Endometrial microvascular endothelial cells (primary cell): Measurements from ENCODE around the gene P3R3URF. TPM values are rescaled to one million over a fixed set of nuclear protein-coding genes. Genes with fewer than 3 reads are reported as not detected.

Source experiments
- in situ Hi-C: cut with HindIII; loops from 2 replicates; pipeline ENCODE4 v1.10.0; 2017; ENCODE audit warnings: low sequenced_read_pairs, low pct_unique_long_range_greater_than_20kb; ENCODE audit errors: inconsistent ontology term
- total RNA-seq: library from RNA; depleted of rRNA; stranded (reverse); fragments of >200 nt; gene quantifications from one replicate; pipeline ENCODE4 v1.2.3, GENCODE V29; 2015; ENCODE audit errors: inconsistent ontology term

Gene P3R3URF
- total RNA-seq, 1 donor from 2014 or later: not detected

DNA sequence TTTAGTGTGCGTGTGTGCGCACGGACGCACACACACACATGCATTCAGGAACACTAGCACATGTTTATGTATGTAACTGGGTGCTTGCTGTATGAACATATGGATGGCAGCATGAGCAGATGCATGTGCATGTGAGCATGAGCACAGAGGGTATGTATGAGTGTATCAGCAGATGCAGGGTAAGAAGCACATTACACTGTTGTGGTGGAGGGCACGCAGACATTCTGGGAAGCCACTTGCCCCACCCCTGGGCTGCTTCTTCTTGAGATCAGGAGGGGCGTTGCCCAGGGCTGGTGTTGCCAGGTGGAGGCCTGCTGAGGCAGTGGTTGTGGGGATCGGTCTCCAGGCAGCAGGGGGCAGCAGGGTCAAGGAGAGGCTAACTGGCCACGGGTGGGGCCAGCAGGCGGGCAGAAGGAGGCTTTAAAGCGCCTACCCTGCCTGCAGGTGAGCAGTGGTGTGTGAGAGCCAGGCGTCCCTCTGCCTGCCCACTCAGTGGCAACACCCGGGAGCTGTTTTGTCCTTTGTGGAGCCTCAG lies 3.9 kb upstream of the P3R3URF start:
- in situ Hi-C loops: loop anchor here (25.0 kb wide), 1 partner anchor 143 kb away; no protein-coding TSS in a partner anchor

DNA sequence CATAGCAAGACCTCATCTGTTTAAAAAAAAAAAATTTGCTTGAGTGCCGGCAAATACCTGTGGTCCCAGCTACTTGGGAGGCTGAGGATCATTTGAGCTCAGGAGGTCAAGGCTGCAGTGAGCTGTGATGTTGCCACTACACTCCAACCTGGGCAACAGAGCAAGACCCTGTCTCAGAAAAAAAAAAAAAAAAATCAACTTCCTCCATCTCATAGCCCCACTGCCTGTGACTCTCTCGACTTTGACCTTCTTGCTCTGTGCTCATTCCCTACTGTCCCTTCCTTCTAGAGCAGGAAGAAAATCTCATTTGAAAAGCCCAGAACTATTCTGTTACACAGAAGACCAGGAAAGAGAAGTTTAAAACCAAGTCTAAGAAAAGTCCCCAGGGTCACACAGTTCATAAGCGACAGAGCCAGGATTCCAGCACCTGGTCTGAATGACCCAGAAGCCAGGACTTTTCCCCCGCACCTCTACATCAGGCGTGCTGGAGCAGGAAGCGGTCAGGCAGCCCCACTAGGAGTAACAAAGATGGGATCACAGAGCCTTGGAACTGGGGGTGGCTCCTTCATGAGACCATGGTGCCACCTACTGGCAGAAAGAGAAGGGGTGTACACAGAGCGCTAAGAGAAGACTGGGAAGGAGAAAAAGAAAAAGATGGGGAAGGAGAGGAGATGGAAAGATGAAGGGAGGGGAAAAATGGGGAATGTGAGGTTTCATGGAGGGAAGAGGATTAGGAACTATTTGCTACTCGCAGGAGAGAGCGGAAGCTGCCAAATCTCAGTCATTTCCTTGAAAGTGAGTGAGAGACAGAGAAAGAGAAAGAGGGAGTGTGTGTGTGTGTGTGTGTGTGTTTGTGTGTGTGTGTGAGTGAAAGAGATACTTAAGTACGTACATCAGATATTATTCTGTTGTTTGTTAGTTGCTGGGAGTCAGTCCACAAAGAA lies 3.1 kb upstream of the P3R3URF start:
- in situ Hi-C loops: loop anchor here (25.0 kb wide), 1 partner anchor 142 kb away; no protein-coding TSS in a partner anchor

DNA sequence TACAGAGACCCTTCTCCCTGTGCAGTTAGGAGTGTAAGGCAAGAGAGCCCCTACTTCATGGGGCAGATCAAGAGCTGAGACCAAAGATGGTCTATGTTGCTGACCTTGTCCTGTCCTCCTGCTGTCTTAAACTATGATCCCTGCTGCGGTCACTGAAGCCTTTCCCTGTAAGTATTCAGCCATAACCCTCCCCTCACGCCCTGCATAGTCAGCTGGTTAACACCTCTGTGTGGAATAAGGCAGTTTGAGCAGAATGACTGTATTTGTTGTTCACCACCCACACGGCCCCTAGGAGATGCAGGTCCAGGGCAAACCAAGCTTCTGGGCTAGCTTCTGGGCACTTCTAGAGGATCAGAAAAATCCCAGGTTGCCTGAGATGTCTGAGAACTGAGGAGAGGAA lies 1.0 kb downstream of the P3R3URF start:
- in situ Hi-C loops: loop anchor here (25.0 kb wide), 1 partner anchor 138 kb away; no protein-coding TSS in a partner anchor

DNA sequence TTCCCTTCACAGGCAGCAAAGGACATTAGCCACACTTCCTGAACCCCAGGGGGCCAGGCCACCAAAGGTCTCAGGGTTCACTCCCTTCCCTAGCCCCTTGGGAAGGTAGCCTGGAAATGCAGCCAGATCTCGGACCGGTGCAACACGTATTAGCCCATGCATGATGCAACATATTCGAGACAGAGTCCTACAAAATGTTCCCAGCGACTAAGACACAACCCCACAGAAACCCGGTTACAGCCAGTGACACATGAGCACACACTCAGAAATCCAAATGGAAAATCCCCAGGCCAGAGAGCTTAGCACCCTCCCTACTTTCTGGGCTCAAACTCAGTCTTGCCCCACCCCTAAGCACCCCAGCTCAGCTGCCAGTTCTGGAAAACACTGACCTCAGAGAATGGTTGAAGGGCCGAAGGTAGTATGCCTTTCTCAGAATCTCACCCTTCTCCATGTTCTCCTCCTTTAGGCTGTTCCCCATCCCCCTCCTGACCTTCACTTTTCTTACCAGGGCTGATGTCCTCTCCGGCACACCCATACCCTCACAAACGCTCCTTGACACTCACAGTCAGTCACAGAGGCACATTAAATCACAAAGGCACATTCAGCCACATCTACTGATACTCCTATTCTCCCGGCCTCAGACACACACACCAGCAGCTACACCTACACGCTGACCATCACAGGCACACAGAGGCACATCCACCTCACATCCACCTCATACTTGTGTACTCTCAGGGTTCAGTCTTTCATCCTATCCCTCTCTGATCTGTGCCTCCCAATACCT lies 1.6 kb downstream of the P3R3URF start, which contains the start of gene TSPAN1:
Gene TSPAN1, plus strand, starts transcription at position 640 of the 784 bp plus-strand sequence. CDS start 6,021 bp downstream, outside the sequence.
- in situ Hi-C loops: loop anchor here (25.0 kb wide), 1 partner anchor 137 kb away; no protein-coding TSS in a partner anchor

DNA sequence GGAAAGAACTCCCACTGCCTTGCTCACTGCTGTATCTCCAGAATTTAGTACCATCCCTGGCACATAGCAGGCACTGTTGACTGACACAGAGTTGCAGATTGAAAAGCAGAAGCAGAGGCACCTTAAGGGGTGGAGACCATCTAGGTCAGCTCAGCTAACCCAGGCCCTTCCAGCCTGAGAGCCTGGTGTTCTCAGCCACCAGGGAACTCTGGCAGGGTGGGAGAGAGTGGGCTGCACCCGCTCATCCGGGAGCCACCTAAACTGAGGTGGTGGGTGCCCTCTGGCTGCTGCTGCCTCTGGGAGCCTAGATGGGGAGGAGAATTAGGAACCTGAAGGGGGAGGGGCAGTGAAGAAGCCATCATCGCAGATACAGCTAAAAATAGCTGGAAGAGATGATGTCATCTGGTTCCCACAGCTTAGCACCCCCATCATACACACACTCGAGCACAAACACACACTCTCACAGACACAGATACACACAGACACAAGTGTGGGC lies 2.9 kb downstream of the P3R3URF start:
- in situ Hi-C loops: no loop called here

DNA sequence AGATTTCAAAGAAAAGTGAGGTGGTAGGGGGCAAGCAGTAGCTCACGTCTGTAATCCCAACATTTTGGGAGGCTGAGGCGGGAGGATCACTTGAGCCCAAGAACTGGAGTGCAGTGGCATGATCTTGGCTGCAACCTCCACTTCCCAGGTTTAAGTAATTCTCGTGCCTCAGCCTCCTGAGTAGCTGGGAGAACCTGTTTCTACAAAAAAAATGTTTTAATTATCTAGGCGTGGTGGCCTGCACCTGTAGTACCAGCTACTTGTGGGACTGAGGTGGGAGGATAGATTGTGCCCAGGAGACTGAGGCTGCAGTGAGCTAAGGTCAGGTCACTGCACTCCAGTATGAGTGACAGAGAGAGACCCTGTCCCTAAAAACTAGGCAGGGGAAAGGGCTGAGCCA lies 4.0 kb downstream of the P3R3URF start:
- in situ Hi-C loops: no loop called here

DNA sequence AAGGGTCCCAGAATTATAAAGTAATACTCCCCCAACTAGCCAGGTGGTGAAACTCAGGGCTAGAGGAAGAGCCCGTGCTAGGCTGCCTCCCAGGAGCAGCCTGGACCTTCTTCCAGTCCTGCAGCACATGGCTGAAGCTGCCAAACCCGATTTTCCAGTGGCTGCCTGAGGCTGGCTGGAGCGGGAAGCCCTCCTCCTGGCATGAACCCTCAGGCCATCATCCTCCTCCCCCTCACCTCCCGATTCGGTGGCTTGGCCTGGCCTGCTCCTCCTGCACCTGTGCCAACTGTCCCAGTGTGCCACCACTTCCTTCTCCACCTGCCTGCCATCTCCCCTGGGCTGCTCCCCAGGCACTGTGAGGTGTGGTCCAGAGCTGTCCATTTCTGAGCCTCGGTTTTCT lies 4.4 kb downstream of the P3R3URF start:
- in situ Hi-C loops: no loop called here

DNA sequence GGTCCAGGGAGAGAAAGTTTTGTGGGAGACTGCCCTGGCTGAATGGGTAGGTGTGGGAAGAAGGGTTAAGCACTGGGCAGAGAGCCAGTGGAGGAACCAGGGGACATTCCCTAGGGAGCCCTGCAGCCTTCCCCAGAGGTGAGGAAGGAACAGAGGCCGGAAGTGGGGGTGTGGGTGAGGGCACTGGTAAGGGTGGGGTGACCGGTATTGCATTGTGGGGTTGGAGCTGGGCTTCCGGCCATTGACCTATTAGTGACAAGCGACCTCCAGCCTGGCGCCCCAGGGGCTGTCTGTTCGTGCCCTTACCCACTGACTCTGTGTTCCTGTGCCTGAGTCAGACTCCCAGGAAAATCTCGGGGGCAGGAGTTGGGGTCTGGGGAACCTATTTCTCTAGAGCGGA lies 4.9 kb downstream of the P3R3URF start:
- in situ Hi-C loops: no loop called here

DNA sequence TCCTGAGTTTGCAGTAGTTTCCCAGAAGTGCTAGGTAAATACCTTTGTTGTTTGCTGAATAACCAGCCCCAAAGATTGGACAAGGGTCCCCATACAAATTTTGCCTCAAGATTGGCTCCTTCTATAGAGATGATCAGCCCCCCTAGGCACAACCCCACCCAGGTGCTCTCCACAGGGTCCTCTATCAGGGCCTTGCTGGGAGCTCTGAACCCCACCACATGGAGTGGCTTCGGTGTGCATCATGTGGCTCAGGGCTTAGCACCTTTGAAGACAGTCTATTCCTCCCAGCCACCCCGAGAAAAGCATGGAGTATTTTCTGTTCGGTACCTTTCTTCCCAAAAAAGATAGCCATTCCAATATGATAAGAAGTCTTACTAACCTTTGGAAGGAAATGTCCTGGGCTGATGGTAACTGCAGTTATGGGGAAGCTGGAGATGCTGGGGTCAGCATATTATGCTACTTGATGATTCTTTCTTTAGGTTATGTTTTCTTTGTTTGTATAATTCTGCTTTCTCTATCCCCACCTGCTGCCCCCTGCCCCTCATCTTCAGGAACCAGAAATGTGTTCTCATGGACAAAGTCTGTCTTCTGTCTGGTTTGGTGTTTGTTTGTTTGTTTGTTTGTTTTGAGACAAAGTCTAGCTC lies 6.4 kb downstream of the P3R3URF start:
- in situ Hi-C loops: no loop called here

DNA sequence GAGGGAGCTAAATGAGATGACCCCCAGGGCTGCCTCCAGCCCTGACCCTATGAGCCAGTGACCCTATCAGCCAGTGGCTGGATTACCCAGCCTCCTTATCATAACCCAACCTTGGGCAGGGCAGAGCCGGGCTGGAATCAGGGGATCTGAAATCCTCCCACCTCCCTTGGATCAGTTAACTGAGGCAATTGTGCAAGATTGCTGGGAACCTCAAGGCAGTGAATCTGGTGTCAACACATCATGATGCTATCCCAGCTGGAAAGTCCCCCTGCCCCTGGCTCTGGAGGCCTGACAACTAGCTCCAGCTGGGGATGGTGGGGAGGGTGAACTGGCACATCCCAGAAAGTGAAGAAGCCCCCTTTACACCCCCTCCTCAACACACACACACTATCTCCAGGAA lies 7.8 kb downstream of the P3R3URF start:
- in situ Hi-C loops: no loop called here

DNA sequence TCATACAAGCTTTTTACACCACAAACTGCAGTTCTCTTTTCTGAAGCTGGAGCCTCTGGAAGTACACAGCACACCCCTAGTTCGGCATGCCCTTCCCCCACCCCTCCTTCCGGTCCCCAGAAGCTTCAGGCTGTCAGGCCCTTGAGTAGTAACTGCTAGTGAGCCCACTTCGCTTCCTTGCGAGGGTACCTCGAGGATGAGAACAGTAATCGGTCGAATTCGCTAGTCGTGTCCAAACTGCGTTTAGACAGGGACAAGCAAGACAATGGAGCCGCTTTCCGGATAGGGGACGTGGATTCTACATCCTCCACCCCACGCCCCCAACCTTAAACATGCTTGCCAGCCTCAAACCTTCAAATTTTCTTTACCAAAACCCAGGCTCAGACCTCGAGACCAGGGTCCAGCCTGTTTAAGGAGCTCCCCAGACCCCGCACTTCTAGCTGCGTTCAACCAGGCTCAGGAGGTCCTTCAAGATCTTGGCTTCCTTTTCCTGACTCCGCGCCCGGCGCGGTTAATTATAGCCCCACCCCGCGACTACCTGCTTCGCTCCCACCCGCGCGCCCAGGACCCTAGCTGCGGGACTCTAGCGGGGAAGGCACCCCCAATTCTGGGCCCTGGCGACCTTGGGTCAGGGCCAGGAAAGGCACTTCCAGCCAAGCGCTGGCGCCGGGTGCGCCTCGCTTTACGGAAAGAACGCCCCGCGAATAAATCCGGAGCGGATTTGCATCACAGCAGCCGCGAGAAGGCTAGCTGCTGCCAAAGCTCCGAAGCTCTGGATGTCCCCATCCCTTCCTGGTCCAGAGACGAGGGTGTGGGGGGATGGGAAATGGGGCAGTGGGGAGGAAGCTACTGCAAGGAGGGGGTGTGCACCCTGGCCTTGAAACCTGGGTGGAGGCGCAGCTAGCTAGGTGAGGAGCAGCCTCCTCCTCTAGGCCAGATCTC lies 9.5 kb downstream of the P3R3URF start:
- in situ Hi-C loops: no loop called here

DNA sequence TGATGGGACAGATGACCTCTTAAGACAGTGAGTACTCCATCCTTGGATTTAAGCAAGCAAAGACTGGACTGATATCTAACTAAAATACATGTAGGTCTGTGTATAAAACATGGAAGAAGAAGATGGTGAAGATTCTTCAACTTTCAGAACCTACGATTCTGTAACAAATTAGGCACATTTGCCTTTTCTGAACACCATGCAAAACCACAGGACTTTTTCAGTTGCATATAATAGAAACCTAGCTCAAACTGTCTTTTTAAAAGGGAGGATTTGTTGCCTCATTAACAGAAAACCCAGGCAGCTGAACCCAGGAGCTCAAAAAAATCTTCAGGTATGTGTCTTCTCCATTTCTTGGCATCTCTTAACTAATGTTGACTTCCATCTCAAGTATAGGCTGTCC lies 16.1 kb downstream of the P3R3URF start:
- in situ Hi-C loops: no loop called here

DNA sequence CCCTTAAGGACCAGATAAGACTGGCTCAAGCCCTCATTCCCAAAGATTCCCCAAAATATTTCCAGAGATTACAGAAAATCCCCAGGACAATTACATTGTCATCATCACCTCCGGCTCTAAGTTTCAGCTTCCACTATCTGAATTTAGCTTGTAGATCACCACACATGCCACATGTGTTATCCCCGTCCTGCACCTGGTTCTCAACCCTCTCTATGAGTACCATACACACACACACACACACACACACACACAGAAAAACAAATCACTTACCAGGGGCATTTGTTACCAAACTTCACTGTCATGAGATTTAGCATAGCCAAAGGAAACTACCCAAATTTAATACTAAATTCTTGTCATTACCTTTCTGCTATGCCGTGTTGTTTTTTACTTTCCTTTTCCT lies 16.8 kb downstream of the P3R3URF start:
- in situ Hi-C loops: no loop called here

DNA sequence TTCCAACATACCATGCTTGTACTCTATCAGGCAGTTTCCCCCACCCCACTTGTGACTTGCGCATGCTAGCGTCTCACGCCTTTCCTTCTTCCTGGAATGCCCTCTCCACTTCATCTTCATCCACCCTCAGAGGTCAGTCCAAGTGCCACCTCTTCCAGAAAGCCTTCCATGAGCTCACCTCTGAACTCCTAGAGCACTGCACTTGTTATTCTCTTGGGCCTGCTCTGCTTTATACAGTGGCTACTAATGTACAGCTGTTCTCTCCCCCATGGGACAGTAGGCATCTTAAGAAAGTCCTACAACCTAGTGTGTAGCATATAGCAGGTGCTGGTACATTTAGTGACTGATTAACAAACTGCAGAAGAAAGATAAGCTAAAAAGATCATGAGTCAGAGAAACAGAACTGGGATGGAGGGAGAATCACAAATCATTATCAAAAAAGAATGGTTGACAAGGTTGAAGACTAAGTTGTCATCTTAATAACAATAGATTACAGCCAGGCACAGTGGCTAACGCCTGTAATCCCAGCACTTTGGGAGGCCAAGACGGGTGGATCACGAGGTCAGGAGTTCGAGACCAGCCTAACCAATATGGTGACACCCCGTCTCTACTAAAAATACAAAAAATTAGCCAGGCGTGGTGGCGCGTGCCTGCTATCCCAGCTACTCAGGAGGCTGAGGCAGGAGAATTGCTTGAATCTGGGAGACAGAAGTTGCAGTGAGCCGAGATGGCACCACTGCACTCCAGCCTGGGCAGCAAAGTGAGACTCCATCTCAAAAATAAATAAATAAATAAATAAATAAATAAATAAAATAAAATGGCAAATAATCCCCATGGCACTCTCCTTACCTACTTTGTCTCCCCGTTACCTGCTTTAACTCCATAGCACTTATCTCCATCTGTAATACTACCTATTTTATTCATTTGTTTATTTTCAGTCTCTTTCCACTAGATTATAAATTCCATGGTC lies 17.7 kb downstream of the P3R3URF start:
- in situ Hi-C loops: no loop called here

DNA sequence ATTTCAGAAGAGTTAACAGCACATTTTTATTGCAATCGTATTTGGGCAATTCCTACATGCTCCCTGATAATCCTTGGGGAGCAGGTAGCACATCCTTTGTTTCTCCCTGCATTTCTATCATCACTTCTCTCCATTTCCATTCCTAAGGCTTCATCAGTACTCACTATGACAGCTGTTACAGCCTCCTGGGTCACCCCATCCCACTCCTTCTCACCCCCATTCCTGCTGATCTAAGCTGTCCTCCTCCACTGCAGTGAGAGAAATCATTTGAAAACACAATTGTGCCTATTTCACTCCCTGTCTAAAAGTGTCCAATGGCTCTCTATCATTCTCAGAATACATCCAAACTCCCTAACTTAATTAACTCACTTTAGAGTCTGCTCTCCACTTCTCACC lies 18.4 kb downstream of the P3R3URF start:
- in situ Hi-C loops: no loop called here

DNA sequence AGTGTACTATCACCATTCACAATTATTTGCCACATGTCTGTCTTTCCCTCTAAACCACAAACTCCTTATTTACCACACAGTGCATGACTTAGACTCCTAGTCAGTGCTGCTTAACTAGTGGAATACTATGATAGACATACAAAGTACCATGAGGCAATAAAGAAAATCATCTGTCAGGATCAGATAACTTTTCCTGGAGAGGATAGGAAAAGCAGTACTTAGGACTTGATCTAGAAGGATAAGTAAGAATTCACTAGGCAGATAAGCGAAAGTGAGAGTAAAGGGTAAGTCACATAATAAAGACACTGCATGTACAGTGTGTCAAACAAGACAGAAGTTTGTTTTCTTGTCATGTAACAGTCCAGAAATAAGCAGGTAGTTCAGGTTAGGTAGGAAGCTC lies 22.6 kb downstream of the P3R3URF start:
- in situ Hi-C loops: no loop called here

DNA sequence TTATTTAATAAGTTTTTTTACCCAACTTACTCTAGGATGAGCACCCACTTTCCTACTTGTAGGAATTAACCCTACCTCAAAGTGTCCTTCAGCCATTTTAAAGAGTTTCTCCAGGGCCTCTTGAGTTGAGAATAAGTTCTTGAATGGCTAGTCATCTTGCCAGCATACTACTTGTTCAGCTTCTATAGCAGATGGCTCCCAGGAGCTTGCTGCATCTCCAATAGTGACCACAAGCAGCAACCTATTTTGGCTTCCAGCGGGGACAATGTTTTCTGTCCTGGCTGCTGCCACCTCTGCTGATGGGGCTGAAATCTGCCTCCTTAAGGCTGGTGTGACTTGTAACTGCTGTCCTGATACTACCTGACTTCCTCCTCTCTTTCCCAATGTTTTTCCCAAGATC lies 23.1 kb downstream of the P3R3URF start:
- in situ Hi-C loops: no loop called here
